GM21515 (cell line): ENCODE data around the gene SCYGR3.
"Not testable (repeated sequence)": the region's sequence is repeated elsewhere in the genome, so short reads cannot be mapped to it uniquely, and the experiment has no call there.

Experiments
- ATAC-seq: cut with Tn5 transposase; IDR thresholded peaks from one replicate; pipeline ENCODE4 v1.9.1; 2021; ENCODE audit not compliant: unreplicated experiment

The SCYGR3 gene

GRCh38 chr2:227614246-227614645 lies 394 bp downstream of the SCYGR3 start:
- no peak for ATAC-seq

- ATAC-seq = no peak
Observed at GRCh38 chr2:227613272-227613660, 1.4 kb downstream of the SCYGR3 start.

- no peak for ATAC-seq
Observed at GRCh38 chr2:227612546-227613271, 1.9 kb downstream of the SCYGR3 start.

GRCh38 chr2:227610123-227610522 lies 4.5 kb downstream of the SCYGR3 start:
- ATAC-seq = no peak

GRCh38 chr2:227608561-227609338 lies 5.9 kb downstream of the SCYGR3 start:
- ATAC-seq = no peak

GRCh38 chr2:227607941-227608340 lies 6.7 kb downstream of the SCYGR3 start:
- no peak for ATAC-seq

- no peak for ATAC-seq
Observed at GRCh38 chr2:227606476-227606875, 8.2 kb downstream of the SCYGR3 start.

GRCh38 chr2:227602358-227602757 lies 12.3 kb downstream of the SCYGR3 start:
- ATAC-seq = no peak

GRCh38 chr2:227598835-227599503 lies 15.7 kb downstream of the SCYGR3 start, which contains the start of gene SCYGR2:
TSS of gene SCYGR2 (plus strand) at chr2:227598893. CDS start at chr2:227598893, 0 bp downstream.
- ATAC-seq = not testable (repeated sequence)

GRCh38 chr2:227597998-227598397 lies 16.6 kb downstream of the SCYGR3 start:
- ATAC-seq = no peak

GRCh38 chr2:227597036-227597435 lies 17.6 kb downstream of the SCYGR3 start:
- no peak for ATAC-seq

- no peak for ATAC-seq
Observed at GRCh38 chr2:227595797-227596196, 18.8 kb downstream of the SCYGR3 start.

GRCh38 chr2:227592694-227593387 lies 21.8 kb downstream of the SCYGR3 start:
- ATAC-seq = peak; percentile 90

GRCh38 chr2:227582369-227582768 lies 32.3 kb downstream of the SCYGR3 start:
- no peak for ATAC-seq

- ATAC-seq = no peak
Observed at GRCh38 chr2:227579791-227580190, 34.8 kb downstream of the SCYGR3 start.

- ATAC-seq = no peak
Observed at GRCh38 chr2:227578642-227579041, 36.0 kb downstream of the SCYGR3 start.

- no peak for ATAC-seq
Observed at GRCh38 chr2:227577555-227577954, 37.1 kb downstream of the SCYGR3 start.

GRCh38 chr2:227576812-227577211 lies 37.8 kb downstream of the SCYGR3 start:
- ATAC-seq = no peak

GRCh38 chr2:227576110-227576509 lies 38.5 kb downstream of the SCYGR3 start:
- no peak for ATAC-seq

GRCh38 chr2:227570615-227571014 lies 44.0 kb downstream of the SCYGR3 start:
- ATAC-seq = no peak

- no peak for ATAC-seq
Observed at GRCh38 chr2:227568852-227569169, 45.8 kb downstream of the SCYGR3 start.
